ENCODE measurements around the gene PTPRD.

Gene PTPRD

DNA sequence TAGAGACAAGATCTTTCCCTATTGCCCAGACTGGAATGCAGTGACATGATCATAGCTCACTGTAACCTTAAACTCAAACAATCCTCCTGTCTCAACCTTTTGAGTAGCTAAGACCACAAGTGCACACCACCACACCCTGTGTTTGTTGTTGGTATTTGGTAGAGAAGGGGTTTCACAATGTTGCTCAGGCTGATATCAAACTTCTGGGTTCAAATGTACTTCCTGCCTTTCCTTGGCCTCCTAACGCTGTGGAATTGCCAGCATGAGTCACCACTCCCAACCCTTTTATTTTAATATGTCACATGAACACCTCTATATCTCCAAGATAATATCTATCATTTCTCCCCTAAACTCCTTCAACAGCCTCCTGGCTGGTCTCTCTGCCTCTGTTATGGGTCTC is 719.0 kb downstream of the PTPRD start:
- DNase-seq (ENCODE audit: low read depth), result no peak

DNA sequence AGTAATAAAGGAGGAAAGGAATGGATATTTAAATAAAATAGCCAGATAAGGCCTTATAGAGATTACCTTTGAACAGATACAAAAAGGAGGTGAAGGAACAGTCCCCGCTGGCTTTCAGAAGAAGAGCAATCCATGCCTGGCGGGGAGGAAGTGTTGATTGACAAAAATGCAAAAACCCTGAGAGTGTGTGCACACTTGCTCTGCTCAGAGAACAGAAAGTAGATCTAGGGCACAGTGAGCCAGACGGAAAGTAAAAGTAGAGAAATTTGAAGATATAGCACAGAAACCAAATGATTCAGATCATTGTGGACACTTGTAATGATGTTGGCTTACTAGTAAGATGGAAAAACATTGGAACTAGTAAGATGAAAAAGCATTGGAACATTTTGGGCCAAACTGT is 720.6 kb downstream of the PTPRD start:
- DNase-seq (ENCODE audit: low read depth), result no peak

DNA sequence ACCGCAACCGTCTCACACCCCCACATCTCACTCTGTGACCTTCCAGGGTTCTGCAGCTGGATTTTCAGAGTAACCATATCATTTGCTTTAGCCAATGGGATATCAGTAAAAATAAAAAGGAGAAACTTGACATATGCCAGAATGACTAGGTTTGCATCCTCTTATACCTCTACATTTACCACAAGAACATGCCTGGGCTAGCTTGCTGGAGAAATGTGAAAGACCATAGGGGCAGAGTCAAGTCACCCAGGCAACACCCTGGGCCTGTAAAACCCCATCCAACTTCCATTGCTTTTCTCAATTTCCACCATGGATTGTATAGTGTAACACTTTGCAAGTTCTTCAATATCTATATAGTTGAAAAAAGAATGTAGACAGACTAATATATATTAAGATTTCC is 731.1 kb downstream of the PTPRD start:
- DNase-seq (ENCODE audit: low read depth), result no peak

DNA sequence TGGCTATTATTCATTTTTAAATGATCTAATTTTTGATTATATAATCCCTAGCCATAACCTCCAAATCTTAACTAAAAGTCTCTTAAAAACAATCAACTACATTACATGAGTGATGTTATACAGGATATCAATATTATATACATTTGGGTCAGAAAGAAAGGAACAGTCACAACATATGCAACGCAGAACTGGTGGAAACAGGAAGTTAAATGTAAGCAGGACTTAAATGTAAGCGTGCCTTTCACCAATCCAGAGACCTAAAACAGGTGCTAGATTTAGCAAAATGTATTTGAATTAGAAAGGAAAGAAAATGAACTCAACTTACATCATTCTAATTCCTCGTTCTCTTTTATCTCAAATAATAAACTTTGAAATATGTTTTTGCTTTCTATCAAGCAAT is 738.5 kb downstream of the PTPRD start:
- DNase-seq (ENCODE audit: low read depth), result no peak

- DNase-seq (ENCODE audit: low read depth), result no peak
Measured at GRCh38 chr9:9862235-9862810, 750.5 kb downstream of the PTPRD start.

- DNase-seq (ENCODE audit: low read depth), result no peak
Measured at GRCh38 chr9:9855177-9856078, 757.4 kb downstream of the PTPRD start.

GRCh38 chr9:9847750-9848149 is 765.1 kb downstream of the PTPRD start:
- DNase-seq (ENCODE audit: low read depth), result no peak

DNA sequence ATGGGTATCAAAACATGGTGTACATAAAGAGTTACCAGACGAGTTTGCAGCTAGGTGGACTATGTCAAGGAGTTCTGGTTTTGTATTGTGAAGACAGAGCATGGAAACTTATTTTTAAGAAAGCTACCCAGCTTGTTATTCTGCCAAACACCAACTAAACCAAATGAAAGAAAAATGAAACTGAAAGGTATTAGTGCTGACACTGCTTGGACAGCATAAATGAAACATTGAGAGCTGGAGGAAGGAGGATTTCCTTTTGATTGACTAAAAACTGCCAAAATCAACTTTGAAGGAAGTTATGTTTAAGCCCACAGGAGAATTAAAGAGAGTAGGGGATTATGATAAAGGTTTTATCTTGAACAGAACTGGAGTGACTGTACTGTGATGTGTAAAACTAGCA is 766.2 kb downstream of the PTPRD start:
- no peak for DNase-seq (ENCODE audit: low read depth)

- no peak for DNase-seq (ENCODE audit: low read depth)
Measured at GRCh38 chr9:9820436-9820835, 792.4 kb downstream of the PTPRD start.

- no peak for DNase-seq (ENCODE audit: low read depth)
Measured at GRCh38 chr9:9819886-9820285, 792.9 kb downstream of the PTPRD start.

GRCh38 chr9:9817176-9817575 is 795.6 kb downstream of the PTPRD start:
- DNase-seq (ENCODE audit: low read depth), result no peak

DNA sequence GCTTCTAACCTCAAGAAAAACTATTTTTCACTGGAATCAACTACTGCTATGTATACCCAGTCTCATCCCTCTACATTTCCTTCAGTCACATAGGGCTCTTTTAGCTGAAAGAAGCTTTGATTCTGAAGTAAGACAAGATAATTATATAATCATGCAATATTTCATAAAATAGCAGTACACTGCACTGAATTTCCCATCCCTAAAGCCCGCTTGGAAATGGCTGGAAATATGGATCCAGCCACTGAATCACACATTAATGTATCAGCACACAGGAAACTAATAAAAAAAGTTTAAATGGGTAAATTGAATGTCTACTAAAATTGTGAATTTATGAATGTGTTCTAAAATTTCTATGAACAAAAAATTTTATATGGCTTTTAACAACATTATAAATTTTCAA is 808.7 kb downstream of the PTPRD start:
- DNase-seq (ENCODE audit: low read depth), result no peak

GRCh38 chr9:9799287-9799686 is 813.5 kb downstream of the PTPRD start:
- DNase-seq (ENCODE audit: low read depth), result no peak

DNA sequence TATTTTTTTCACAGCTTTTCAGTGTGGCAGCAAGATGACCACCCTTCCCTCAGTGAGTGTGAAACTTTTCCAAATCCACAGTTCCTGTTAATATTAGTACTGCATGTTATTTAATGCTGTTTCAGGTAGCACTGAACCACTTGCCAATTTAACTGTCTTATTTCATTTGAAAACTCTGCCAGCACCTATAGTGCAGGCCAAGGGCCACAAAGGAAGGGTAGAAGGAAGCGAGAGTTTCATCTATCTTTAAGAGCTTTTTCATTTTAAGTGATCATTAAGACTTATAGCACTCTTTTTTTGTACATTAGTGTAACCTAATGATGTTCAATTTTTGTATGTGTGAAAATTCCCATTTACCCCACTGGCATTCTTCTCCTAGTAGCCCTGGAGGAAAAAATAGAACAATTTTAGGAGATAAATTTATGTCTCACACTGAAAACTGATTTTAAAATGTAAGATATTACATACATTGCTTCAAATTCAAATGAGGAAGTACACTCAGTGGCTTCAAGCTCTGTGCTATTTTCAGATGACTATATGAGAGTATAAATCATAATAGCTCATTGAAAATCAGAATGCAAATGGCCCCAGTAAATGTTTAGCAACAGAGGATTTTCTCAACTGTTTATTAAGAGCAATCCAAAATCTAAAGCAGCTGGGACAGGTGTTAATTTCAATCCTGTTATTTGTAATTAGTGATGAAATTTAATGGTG is 820.5 kb downstream of the PTPRD start:
- DNase-seq (ENCODE audit: low read depth), result no peak

DNA sequence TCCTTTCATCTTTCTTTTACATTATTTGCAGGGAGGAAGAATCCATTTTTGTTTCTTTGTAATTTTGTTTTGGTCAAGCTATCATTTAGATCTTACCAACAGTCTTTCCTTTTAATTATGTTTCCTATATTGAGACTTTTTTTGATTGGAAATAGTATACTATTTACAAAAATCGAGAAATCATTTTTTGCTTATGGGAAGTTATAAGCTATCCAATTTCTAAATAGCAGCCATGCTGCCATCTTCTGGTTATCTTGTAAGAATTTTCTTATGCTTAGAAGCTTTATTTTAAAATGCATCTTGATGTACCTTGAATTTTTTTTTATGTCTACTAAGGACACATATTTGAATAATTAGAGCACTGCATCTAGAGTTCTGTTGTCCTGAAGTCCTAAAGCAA is 821.2 kb downstream of the PTPRD start:
- no peak for DNase-seq (ENCODE audit: low read depth)

DNA sequence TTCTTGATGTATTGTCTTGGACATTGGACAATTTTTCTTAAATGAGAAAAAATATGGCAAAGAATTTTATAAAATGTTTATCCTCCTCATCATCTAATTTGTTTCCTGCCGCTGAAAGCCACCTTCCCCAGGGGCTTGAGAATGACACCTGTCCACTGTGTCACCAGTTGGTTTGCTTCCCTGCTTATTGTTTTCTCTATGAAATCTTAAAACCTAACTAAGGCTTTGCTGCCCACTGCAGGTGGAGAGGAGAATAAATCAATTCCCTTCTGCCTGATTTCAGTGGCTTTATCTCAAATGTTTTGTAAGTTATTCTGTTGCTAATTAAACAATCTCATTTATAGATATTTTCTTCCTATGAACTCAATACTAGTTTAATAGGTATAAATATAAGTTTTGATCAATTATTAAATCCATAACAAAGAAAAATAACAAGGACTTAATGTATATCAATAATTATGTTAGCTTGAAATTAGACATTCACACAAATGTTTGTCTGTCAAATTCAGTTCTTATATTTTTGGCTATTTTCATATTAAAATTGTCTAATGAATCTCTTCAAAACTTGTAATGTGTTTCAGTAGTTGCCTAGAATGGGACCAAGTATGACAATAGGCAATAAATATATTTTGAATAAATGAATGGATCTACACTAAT is 822.5 kb downstream of the PTPRD start:
- DNase-seq (ENCODE audit: low read depth), result no peak

DNA sequence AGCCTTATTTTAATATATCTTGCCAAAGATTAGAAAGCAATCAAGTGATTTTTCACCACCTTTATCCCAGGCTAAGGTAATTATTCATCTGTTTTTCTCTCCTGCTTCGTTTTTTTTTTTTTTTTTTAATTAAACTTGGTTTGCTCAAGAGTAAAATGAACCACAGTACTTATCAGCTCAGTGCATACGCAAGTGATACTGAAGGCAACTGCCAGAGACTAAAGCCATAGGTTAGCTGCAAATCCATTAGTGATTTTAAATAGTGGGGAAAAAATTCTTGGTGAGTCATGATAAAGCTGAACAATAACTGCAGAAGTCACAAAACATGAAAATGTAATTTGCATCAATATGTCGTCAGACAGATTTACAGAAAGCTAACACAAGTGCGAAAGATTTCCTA is 829.1 kb downstream of the PTPRD start:
- no peak for DNase-seq (ENCODE audit: low read depth)

DNA sequence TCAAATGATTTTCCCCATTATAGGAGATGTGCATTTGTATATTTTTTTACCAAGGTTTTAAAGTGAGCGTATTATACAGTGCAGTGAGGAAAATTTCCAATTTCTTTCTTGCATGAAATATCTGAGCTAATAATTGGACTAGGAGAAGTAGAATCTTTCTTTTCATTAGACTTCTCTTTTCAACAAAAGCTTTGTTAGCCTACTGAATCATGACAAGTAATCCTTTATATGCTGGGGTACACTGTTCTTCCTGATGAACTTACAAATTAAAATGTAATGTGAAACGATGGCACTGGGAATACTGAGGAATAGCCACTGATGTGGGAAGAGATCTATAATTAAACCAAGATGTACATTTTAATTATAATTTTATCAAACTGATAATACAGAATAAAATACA is 829.6 kb downstream of the PTPRD start:
- no peak for DNase-seq (ENCODE audit: low read depth)

DNA sequence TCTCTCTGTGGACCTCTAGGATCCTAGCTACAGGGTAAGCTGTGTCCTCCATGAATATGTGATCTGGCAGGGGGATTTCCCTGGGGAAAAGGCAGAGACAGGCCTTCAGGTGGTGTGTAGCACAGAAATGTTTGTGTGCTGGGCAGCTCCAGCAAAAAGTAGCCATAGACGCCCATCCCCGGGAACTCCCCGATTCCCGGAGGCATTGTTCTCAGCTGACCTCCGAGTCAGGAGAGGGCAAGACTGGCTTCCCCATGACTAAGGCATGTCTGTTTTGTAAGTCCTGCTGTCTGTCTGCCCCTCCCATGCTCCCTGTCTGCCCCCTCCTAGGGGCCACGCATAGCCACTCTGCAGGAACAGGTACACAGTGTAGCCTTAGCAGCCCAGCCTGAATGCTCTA is 834.5 kb downstream of the PTPRD start:
- no peak for DNase-seq (ENCODE audit: low read depth)

GRCh38 chr9:9774471-9774870 is 838.3 kb downstream of the PTPRD start:
- DNase-seq (ENCODE audit: low read depth), result no peak

DNA sequence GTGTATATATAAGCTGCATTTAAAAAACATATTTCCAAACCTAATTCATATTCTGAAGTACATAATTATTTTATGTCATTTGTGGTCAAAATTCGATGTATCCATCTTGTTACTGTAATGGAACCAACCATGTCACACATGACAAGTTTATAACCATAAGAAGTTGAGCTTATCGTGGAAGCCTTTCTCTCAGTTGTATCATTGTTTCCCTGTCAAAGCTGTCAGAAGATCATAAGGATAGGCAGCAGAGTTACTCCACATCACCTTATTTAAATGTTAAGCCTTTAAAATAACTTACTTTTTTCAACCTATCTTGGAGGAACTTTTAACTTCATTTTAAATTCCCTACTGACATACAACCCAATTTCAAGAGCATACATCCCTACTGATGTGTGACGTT is 841.5 kb downstream of the PTPRD start:
- DNase-seq (ENCODE audit: low read depth), result no peak

DNA sequence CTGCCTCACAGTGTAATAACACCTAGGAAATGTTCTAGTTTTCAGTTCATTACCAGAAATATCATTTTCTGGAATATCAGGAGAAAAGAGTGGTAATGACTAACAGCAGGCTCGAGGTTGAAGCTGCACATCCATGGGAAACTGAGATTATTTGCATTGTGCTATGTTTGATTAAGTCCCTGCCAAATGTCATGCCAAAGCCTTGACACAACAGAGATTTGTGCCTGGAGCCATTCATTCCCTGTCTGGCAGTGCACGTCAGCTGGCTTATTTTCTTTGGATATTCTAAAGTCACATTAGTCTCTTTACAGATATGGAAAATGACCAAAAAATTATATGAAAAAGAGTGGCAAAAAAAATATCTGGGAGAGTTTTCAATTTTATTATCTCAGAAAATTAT is 848.0 kb downstream of the PTPRD start:
- DNase-seq (ENCODE audit: low read depth), result no peak

GRCh38 chr9:9754186-9754585 is 858.6 kb downstream of the PTPRD start:
- no peak for DNase-seq (ENCODE audit: low read depth)

Measured in GM04504 (cell line).